ENCODE measurements around the gene HDC.

The HDC gene

DNA sequence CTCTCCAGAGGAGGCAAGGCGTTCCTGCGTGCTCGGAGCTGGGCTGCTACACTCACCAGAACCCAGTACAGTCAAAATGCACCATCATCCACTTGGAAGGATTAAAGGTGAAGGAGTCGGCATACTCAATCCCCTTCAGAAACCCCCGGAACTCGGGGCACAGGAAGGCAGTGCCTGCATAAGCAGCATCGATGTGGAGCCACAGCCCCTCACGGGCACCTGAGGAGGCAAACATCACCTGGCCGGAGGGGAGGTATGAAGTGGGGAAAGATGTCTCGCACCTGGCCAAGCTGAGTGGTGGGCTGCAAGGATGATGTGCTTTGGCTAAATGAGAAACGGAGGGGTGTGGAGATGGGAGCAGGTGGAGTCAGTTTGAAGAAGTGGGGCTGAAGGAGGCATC lies 13.0 kb downstream of the HDC start:
- no peak for DNase-seq (ENCODE audit: low read depth)

DNA sequence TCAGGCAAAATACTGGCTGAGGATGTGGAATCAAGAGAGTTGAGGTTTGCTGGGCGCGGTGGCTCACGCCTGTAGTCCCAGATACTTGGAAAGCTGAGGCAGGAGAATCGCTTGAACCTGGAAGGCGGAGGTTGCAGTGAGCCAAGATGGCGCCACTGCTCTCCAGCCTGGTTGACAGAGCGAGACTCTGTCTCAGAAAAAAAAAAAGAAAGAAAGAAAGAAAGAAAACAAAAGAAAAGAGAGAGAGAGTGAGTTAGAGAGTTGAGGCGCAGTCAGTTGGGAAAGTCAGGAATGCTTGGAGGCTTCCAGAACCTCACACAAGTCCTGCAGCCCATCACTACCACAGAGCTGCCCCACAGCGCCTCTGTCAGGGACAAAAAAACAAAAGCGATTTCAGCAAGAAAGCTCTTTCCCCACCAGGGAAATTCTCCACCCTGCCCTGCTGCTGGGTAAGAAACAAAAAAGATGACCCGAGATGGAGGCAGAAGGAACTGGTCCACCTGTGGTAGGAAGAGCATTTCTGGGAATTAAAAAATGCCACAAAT lies 13.8 kb downstream of the HDC start:
- DNase-seq (ENCODE audit: low read depth) = no peak

DNA sequence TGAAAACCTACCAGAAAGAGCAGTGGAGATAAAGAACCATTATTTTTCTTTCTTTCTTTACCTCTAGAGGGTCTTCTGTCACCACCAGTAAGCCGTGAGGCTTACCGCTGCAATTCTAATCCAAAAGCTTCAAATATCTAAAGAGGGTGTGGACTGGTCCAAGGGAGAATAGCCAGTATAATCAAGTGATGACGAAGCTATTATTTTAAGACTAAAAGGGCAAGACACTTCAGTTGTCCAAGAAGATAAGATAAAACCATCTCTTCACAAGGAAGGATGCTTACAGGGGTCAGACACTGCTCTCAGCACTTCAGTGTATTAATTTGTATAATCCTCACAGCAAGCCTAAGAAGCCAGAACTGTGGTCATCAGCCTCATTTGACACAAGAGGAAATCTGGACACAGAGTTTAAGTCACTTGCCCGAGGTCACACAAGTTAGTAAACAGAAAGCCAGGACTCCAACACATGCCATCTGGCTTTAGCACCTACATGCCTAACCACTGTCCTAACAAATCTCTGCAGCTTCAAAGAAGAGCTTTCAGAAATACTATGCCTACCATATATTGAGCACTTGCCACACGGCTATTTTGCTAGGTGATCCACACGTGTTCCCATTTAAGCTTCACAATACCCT lies 14.6 kb downstream of the HDC start:
- no peak for DNase-seq (ENCODE audit: low read depth)

DNA sequence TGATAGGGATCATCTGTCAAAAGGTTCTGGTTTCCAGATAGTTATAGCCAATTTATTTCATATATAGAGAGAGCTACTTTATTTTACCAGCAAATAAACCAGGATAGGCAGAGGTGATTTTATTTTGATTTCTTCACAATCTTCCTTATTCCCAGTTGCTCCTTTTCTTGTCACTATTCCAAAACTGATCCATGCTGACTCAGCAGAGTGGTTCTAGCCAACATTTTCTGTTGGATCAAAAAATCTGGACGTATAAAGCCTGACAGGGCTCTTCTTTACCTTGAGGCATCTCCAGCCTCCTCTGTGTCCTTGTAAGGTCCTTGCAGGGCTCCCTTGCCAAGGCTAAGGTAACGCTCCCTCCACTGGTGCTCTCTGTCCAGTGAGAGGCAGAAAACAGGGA lies 15.8 kb downstream of the HDC start:
- DNase-seq (ENCODE audit: low read depth) = no peak

DNA sequence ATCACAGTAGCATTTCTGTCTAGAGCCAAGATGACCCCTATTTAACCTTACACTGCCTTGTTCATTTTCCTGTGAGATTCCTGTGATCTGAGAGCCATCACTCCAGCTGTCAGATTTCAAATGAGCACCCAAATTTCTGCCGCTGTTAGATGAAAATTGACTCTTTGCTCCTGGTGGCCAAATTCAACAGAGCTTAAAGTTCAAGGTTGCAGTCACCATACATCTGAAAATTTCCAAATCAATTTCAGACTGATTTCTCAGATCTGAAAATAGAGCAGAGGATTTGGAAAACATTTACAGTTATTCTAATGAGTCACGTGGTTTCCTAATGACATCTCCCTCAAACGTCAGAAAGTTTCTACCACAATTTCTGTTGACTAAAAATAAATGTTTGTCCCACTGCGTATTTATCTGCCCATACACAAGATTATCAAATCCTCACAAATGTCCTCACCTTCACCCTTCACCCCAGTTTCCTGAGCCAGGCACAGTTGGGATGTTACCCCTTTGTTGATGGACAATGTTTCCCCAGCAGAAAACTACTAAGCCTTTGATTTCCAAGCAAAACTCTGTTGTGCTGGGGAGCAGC lies 16.4 kb downstream of the HDC start:
- no peak for DNase-seq (ENCODE audit: low read depth)

DNA sequence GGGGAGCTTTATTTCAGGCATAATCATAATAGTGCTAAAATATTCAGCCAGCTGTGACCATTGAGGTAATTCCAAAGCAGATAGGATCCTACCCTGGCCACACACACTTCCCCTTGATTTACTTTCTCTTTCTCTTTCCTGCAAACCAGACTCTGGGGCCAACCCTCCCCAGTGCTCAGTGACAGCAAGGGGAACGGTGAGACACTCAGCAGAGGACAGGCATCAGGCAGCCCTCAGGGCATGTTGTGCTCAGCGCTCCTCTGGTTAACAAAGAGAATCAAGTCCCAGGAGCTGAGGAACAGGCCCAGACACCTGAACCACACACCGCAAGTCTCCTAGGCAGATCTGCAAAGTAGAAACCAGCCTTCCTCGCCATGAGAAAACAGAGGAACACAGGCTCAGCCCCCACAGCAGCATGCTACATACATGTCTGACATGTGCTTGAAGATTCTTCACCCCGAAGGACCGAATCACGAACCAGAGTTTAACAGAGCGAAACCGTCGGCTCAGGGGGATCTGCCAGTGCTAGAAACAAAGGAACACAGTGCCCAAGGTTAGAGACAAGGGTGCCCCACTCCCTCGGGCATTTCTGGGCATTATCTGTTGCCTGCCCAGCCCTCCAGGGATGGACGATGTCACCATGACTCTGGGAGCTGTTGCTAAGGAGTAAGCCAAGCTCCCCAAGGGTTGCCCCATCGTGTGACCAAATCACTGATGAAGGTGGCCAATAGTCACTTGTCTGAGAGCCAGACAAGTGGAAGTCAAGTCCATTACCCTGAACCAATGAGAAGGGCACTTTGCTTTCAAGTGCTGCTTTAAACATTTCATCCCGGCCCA lies 17.5 kb downstream of the HDC start:
- peak; percentile 45 for DNase-seq (ENCODE audit: low read depth)

DNA sequence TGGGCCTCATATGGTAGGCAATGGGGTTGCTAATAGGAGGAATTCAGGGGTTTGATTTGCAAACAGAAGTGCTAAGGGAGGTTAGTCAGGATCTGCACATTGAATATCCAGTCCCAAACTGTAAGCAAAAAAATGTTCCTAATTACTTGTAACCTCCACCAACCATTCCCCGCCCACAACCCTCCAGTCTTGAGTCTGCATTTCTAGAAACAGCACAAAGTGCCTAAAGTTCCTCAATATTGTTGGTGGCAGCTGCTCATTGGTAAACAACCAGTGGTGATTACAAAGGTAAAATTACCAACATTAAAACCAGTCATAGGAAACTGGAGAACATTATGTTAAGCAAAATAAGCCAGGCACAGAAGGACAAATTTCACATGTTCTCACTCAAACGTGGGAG lies 18.9 kb downstream of the HDC start:
- no peak for DNase-seq (ENCODE audit: low read depth)

DNA sequence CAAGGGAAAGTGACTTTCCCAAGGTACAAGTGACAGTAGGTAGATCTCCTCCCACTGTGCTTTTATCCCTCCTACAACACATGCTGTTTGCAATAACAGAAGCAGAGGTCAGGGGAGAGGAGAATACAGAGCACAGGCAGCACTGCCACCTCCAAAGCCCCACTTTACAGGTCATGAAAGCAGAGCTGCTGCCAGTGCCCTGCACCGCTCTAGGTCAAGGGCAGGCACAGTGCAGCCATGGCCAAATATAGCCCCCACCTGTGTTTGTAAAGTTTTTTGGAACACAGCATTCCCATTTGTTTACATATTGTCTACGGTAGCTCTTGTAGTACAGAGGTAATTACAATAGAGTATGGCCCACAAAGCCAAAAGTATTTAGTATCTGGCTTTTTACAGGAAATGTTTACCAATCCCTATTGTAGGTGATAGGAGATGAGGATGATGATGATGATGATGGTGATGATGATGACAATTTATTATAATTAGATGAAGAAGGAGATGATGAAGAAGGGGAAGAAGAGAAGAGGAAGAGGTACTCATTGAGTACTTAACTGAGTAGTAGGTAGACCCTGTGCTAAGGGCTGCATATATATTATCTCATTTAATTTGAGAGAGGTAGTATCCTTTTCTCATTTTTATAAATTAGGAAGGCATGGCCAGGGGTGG lies 20.4 kb downstream of the HDC start:
- no peak for DNase-seq (ENCODE audit: low read depth)

DNA sequence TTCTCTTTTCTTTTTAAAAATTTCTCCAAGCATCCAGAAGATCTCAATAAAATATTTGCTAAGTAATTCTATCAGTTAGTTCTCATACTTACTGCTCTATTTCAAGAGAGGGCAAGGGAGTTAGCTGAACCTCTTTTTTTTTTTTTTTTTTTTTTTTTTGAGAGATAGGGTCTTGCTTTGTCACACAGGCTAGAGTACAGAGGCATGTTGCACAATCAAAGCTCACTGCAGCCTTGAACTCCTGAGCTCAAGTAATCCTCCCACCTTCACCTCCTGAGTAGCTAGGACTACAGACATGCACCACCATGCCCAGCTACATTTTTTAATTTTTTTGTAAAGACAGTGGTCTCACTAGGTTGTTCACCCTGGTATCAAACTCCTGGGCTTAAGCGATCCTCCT lies 21.4 kb downstream of the HDC start:
- DNase-seq (ENCODE audit: low read depth) = no peak

DNA sequence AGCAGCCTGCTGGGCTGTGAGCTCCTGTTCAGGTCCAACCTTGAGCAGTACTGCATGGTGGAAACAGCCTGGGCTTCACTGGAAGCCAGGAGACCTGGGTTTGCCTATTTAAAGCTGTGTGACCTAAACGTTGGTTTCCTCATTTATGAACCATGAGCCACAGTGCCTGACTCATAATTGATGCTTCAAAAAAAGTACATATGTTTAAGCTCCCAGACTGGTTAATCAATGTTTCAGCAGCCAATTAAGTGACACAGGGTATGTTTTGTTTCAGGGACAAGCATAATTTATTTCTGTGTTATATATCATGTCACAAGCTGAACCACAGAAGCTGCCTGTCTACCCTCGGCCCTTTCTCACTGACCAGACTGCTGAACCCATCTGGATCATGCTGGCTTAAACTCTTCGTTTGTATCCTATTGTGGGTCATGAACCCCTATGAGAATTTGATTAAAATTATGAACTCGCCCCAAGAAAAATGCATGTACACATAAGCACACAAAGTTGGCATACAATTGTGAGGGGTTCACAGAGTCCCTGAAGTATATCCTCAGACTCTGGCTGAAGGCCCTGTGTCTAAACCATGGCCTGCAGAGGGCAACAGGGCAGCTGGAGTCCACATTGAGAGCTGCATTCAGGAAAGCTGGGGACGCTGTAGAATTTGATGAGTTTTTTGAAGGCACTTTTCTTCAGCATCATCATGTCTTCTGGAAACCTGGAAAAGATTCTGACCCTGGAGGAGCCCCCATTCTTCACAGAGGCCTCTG lies 23.7 kb downstream of the HDC start:
- DNase-seq (ENCODE audit: low read depth) = no peak

DNA sequence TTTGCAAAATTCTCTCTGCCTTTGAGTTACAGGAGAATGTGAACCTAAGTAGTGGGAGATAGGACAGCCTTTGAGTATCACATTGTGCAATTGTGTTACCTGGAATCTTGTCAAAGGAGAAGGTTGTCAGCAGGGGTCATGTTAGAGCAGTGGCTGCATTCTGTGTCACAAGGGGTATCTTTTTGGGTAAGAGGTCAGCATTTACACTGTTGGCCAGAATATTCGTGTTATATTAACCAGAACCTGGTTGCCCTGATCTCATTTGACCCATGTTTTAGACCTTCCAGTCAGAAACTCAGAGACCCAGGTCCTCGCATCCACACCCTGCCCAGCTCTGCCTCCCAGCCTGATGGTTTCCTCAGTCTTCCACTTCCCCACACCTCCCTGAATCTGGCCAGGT lies 27.3 kb downstream of the HDC start:
- no peak for DNase-seq (ENCODE audit: low read depth)

DNA sequence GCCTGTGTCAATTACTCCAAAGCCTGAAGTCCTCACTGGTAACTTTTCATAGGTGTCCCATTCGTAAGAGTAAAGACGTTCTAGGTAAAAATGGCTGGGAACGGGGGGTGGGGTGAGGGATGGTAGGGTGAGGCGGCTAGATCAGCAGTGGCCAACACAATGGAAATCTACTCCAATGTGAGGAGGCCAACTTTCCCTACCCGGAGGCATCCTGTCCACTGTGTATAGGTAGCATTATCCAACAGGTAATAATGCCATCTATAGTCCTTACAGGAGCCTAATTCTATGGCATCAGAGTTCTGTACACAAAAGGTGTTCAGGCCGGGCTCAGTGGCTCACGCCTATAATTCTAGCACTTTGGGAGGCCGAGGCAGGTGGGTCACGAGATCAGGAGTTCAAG lies 29.1 kb downstream of the HDC start:
- no peak for DNase-seq (ENCODE audit: low read depth)

DNA sequence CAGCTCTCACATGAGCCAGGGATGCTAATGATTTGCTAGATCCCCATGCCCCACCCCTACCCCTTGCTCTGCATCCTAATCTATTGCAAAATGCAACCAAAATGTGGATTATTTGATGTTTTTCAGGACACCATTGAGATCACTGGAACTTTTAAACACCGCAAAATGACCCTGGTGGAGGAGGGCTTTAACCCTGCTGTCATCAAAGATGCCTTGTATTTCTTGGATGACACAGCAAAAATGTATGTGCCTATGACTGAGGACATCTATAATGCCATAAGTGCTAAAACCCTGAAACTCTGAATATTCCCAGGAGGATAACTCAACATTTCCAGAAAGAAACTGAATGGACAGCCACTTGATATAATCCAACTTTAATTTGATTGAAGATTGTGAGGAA lies 29.7 kb downstream of the HDC start:
- no peak for DNase-seq (ENCODE audit: low read depth)

DNA sequence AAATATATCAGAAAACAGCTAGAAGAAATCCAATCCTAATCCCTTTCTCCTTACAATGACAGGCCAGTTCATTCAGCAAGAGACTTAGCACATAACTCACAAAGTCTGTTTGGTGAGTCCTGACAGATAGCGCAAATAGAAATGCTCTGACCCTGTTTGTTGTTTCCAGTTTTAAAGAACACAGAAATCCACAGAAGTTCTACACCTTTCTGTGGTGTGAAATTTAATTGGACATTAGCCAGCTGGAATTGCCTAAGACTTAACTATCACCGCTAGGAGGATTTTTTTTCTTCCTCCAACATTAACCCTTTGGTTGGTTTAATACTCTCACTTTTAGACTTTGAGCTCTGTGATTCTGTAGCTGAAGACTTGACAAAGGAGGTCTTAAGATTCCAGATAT lies 30.8 kb downstream of the HDC start:
- DNase-seq (ENCODE audit: low read depth) = no peak

DNA sequence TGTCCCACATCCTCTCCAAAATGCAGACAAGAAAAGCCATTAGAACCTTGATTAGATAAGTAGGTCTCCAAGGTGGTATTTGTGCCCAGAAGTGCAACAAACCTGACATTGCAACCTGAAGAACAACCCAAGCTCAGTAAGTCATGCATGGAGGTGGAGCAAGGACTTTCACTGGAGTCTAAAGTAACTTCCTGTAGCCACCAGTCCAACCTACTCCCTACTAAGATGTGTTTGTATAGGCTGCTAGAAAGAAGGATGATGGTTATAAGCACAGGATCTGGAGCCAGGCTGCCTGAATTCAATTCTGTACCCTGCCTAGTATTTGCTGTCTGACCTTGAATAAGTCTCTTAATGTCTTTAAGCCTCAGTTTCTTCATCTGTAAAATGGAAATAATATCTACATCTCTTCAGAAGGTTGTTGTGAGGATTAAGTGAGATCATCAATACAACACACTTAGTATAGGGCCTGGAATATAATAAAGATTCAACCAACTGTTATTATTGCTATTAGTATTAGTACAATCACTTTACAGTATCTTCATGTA lies 32.3 kb downstream of the HDC start:
- DNase-seq (ENCODE audit: low read depth) = no peak

DNA sequence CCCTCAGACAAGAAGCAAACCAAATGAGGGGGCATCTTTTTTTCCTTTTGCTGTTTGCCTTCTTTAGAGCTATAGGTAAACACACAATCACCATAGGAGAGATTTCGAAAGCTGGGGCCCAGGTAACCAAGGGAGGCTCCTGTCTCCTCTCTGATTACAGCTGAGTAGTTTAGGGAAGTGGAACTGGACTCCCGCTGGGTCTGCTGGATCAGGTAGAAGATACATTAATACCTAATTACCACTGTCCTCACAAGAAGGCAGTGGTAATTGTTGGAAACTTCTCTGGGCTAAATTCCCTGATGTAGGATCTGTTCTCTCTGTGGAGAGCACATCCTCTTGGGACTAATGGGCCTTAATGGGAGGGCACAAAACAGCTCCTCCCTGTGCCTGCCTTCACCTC lies 32.7 kb downstream of the HDC start:
- no peak for DNase-seq (ENCODE audit: low read depth)

DNA sequence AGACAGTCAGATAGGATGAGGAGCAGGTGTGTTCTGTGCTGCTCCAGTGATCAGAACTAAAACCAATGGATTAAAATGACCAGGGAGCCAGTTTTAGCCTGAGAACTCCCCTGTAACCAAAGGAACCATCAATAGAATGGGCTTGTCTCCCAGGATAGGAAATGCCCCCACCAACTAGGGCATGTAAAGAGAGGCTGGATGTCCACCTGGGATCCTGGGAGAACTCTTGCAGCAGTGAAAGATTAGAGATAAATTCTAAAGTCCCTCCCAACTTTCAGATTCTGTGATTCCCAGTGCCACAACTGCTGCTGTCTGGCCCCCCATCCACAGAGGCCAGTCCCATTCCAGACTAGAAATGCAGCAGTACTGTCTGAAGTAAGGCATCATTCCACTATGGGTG lies 33.8 kb downstream of the HDC start:
- DNase-seq (ENCODE audit: low read depth) = no peak

DNA sequence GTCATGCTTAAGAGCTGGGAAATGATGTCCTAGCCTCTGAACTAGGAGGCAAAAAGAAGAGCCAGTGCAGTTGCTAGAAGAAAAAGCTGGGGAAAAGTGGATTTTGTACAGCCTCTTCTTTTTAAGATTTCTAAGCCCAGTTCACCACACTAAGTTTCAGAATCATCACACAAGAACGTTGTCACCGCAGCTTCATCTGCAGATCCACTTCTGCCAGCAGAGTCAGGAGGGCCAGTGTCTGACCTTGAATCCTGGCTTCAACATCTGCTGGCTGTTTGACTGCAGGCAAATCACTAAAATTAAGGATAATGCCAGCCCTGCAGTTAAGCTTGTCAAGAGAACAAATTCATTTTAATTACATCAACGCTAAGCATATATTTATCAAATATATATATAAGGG lies 36.2 kb downstream of the HDC start:
- no peak for DNase-seq (ENCODE audit: low read depth)

DNA sequence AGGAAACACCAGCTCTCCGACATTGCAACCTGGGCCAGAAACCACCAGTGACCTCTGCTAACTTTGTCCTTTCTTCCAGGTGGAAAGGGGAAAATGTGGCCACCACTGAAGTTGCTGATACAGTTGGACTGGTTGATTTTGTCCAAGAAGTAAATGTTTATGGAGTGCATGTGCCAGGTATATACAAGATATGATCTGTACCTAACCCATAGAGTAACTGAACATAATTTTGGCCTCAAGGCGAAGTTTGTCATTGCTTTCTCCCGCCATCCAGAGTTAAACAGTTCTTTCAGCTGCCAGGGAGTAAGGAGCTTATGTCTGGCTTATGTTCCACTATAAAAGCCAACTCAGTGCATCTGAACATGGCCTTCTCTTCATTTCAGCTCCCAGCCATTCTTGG lies 36.7 kb downstream of the HDC start:
- no peak for DNase-seq (ENCODE audit: low read depth)

DNA sequence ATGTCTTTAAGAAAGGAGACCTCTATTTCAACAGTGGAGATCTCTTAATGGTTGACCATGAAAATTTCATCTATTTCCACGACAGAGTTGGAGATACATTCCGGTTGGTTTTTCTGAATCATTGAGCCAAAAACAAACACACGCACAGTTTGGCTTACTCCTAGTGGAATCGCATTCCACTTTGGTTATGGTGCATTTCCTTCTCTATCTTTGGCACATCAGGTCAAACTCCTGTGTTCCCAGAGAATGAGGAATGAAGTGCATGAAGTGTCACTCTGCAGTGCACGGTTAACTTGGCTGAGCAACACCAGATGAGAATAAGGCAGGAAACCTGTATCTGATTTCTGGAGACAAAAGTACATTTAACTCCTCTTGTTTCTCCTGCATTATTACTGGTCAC lies 38.5 kb downstream of the HDC start:
- DNase-seq (ENCODE audit: low read depth) = no peak

DNA sequence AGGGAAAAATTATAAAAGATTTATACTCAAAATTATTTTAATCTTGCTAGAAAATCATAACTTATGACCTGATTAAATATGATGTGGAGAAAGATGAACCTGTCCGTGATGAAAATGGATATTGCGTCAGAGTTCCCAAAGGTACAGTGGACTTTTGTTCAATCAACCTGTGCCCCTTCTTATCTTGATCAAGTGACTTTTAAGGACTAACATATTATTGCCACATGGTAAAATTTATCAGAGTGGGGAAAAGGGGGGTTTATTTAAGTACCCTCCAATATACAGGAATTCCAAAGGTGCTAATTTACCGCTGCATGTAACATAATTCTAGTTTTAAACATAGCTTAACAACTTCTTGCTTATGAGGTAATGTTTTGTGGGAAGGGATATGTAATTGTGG lies 39.6 kb downstream of the HDC start:
- no peak for DNase-seq (ENCODE audit: low read depth)

DNA sequence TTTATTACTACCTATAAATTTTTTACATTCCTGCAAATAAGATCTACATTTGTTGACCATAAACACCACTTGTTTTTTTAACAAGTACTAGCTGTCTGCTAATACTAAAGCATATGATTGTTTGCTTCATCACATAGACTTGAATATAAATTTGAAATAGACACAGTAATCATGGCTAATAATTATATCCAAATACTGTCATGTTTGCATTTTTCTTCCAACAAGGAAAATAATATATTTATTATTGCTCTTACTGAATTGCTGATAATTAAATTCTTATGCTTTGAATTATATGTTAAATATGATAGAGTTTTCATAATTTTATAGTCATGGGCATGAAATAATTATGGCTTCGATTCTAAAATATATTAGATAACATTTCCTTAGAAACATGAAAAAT lies 40.5 kb downstream of the HDC start:
- no peak for DNase-seq (ENCODE audit: low read depth)
